PC-9 (cell line): Measurements from ENCODE around the gene DMGDH. TPM values are rescaled to one million over a fixed set of nuclear protein-coding genes. Genes with fewer than 3 reads are reported as not detected.

Source experiments
- BruUV-seq: library from RNA; stranded (reverse); fragments of 400-500 nt; replicated peaks from 2 replicates; lab custom pipeline; 2021; lab: Mats Ljungman, UMichigan
- CTCF ChIA-PET: fragments of 300-600 bp; sonication (Branson Sonifier 250); formaldehyde crosslinking; loops from one replicate; lab custom pipeline; 2022; ENCODE audit warnings: antibody characterized with exemption; lab: Charles Lee
- POLR2A ChIA-PET: fragments of 300-600 bp; sonication (Branson Sonifier 250); formaldehyde crosslinking; loops from one replicate; lab custom pipeline; 2022; ENCODE audit warnings: antibody characterized with exemption; ENCODE audit not compliant: unreplicated experiment; lab: Charles Lee
- DNase-seq, 2 experiments: peaks; one replicate each; pipeline versions ENCODE4 v3.0.0 to v3.0.0-alpha.2; 2015 to 2022; ENCODE audit warnings: mixed read lengths in 1 of 2
- H2AFZ ChIP-seq: fragments of 200-600 bp; sonication (generic); 2 replicates; pipeline ENCODE4 v1.8.1; 2017; ENCODE audit warnings: antibody characterized with exemption
- H3F3A ChIP-seq: fragments of 200-600 bp; sonication (generic); 2 replicates; pipeline ENCODE4 v1.8.1; 2017; ENCODE audit warnings: antibody characterized with exemption, mild to moderate bottlenecking, low read depth; ENCODE audit not compliant: insufficient read depth
- H3K27ac ChIP-seq: fragments of 200-600 bp; sonication (generic); 2 replicates; pipeline ENCODE4 v1.6.1; 2016; ENCODE audit warnings: mixed run types
- H3K27me3 ChIP-seq: fragments of 200-600 bp; sonication (generic); 2 replicates; pipeline ENCODE4 v1.6.1; 2016; ENCODE audit warnings: low read depth, mixed run types; ENCODE audit not compliant: insufficient read depth
- H3K36me3 ChIP-seq: fragments of 200-600 bp; sonication (generic); 2 replicates; pipeline ENCODE4 v1.6.1; 2016; ENCODE audit warnings: low read depth, mixed run types
- H3K4me1 ChIP-seq: fragments of 200-600 bp; sonication (generic); replicated peaks from 2 replicates; pipeline ENCODE4 v1.6.1; 2016; ENCODE audit warnings: mixed run types; ENCODE audit not compliant: insufficient read depth
- H3K4me2 ChIP-seq: fragments of 200-600 bp; sonication (generic); 2 replicates; pipeline ENCODE4 v1.6.1; 2017; ENCODE audit warnings: mixed run types
- H3K4me3 ChIP-seq: fragments of 200-600 bp; sonication (generic); 2 replicates; pipeline ENCODE4 v1.6.1; 2016; ENCODE audit warnings: mixed run types
- H3K79me2 ChIP-seq: fragments of 200-600 bp; sonication (generic); 2 replicates; pipeline ENCODE4 v1.6.1; 2017; ENCODE audit warnings: low read depth, mixed run types
- H3K9me2 ChIP-seq: fragments of 200-600 bp; sonication (generic); 2 replicates; pipeline ENCODE4 v1.8.1; 2017; ENCODE audit warnings: mild to moderate bottlenecking; ENCODE audit not compliant: insufficient read depth
- H3K9me3 ChIP-seq: fragments of 200-600 bp; sonication (generic); 2 replicates; pipeline ENCODE4 v1.8.1; 2016; ENCODE audit warnings: low read depth; ENCODE audit not compliant: insufficient read depth
- H4K20me1 ChIP-seq: fragments of 200-600 bp; sonication (generic); 2 replicates; pipeline ENCODE4 v1.8.1; 2017; ENCODE audit not compliant: insufficient read depth
- EZH2 ChIP-seq: fragments of 200-600 bp; sonication (generic); IDR thresholded peaks from 2 replicates; pipeline ENCODE4 v1.8.0; 2017; ENCODE audit warnings: antibody characterized with exemption, low read depth
- intact Hi-C: fragments of 100-400 bp; cut with micrococcal nuclease; formaldehyde crosslinking; loops from one replicate; pipeline ENCODE4 v1.10.0; 2022; ENCODE audit not compliant: unreplicated experiment
- total RNA-seq: library from RNA; stranded (reverse); gene quantifications from 2 replicates; pipeline ENCODE4 v1.2.3, GENCODE V29; 2021
- TF ChIP-seq, protein P1 (sequence below): fragments of 200-600 bp; sonication (generic); conservative IDR thresholded peaks from 2 replicates; pipeline ENCODE4 v1.6.1; 2017; ENCODE audit warnings: mixed run types, antibody characterized with exemption, mild to moderate bottlenecking, moderate library complexity

The DMGDH gene
- total RNA-seq, 1 experiment from 2014 or later: 8.1 TPM

DNA sequence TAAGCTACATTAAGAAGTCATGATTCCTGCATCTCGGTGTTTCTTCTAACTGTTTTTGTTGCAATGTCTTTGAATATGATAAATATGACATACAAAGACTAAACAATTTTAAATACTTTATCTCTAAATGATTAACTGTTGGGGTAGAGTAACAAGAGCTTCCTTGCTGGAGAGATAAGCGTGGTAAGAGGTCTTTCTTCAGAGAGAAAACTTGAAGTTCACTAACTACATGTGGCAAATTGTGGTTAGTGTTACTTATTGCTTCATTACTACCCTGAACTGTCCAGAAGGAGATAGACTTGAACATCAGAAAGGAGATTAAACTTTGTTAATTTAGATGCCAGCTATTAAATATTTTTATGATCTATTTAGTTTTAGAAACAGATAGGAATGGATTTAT lies 77.3 kb downstream of the DMGDH start:
- Histone ChIP-seq H3K27ac (no peak overlapping the region), H3K27me3 (no peaks in the 10 kb centered on the region), H3K4me2 (no peak overlapping the region), H4K20me1 (no peaks in the 10 kb centered on the region), H3K36me3 (no peaks in the 10 kb centered on the region), H3K9me2 (no peaks in the 10 kb centered on the region; the same call in 1 of the 2 replicates), H3K4me1 (no peaks in the 10 kb centered on the region), H3K9me3 (no peaks in the 10 kb centered on the region), H3K79me2 (no peaks in the 10 kb centered on the region), H3F3A (no peaks in the 10 kb centered on the region), H2AFZ (no peak overlapping the region), H3K4me3 (no peak overlapping the region)
- CTCF ChIA-PET: no interaction called here
- TF ChIP-seq, protein P1, sequence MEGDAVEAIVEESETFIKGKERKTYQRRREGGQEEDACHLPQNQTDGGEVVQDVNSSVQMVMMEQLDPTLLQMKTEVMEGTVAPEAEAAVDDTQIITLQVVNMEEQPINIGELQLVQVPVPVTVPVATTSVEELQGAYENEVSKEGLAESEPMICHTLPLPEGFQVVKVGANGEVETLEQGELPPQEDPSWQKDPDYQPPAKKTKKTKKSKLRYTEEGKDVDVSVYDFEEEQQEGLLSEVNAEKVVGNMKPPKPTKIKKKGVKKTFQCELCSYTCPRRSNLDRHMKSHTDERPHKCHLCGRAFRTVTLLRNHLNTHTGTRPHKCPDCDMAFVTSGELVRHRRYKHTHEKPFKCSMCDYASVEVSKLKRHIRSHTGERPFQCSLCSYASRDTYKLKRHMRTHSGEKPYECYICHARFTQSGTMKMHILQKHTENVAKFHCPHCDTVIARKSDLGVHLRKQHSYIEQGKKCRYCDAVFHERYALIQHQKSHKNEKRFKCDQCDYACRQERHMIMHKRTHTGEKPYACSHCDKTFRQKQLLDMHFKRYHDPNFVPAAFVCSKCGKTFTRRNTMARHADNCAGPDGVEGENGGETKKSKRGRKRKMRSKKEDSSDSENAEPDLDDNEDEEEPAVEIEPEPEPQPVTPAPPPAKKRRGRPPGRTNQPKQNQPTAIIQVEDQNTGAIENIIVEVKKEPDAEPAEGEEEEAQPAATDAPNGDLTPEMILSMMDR: no peak
- no peak for TF ChIP-seq EZH2
- no TSS peak for BruUV-seq
- intact Hi-C loops: no loop called here
- no peak for DNase-seq
- POLR2A ChIA-PET: no interaction called here

DNA sequence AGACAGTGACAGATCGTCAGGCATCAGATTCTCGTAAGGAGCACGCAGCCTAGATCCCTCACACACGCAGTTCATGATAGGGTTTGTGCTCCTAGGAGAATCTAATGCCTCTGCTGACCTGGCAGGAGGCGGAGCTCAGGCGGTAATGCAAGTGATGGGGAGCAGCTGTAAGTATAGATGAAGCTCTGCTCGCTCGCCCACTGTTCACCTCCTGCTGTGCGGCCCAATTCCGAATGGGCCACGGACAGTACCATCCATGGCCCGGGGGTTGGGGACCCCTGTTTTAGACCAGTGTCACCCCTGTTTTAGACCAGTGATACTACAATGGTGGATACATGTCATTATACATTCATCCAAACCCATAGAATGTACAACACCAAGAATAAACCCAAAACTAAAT lies 80.4 kb downstream of the DMGDH start:
- H2AFZ ChIP-seq: no peak overlapping the region
- H3K4me2 ChIP-seq: no peak overlapping the region
- ChIA-PET CTCF (no interaction called here), POLR2A (no interaction called here)
- no peaks in the 10 kb centered on the region for H3K9me2 ChIP-seq
- H3F3A ChIP-seq: peaks cover 14% of the 10 kb centered on the region
- H3K9me3 ChIP-seq: no peaks in the 10 kb centered on the region
- no peak overlapping the region for H3K27ac ChIP-seq
- no peak overlapping the region for H3K4me3 ChIP-seq
- TF ChIP-seq EZH2: no peak
- TF ChIP-seq, protein P1: no peak
- no peaks in the 10 kb centered on the region for H4K20me1 ChIP-seq
- no peaks in the 10 kb centered on the region for H3K36me3 ChIP-seq
- intact Hi-C loops: loop anchor here (10.0 kb wide), 1 partner anchor 344 kb away; the partner anchor contains the start of gene LHFPL2
- H3K79me2 ChIP-seq: no peaks in the 10 kb centered on the region
- H3K27me3 ChIP-seq: no peaks in the 10 kb centered on the region
- DNase-seq: no peak
- H3K4me1 ChIP-seq: peaks cover 13% of the 10 kb centered on the region
- BruUV-seq: no TSS peak

DNA sequence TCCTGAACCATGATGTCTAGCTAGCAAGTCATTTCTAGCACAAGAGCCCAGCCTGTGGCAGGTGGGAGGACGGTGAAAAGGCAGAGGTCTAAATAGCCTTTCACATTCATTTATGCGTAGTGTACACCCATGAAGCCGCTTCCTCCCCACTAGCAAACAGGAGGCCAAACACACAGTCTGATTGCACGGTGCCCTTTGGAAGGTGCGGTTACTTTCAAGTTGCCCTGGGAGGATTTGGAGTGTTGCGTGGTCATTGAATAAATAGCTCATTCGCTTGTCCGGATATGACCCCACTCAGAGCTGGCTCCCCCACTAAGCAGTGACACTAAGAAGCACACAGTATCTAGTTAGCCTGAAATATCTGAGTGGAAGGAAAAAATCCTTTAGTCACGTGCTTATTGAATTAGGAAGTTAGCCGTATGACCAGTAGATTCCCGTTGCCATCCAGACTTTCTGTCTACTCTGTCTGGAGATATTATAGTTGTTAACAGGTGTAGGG lies 83.7 kb downstream of the DMGDH start:
- CTCF ChIA-PET: no interaction called here

More for the DNA sequence above, 83.7 kb downstream of the DMGDH start:
- peaks cover 30% of the 10 kb centered on the region for H3K4me1 ChIP-seq
- no peaks in the 10 kb centered on the region for H3K9me2 ChIP-seq
- peaks cover 26% of the 10 kb centered on the region for H3F3A ChIP-seq
- H3K36me3 ChIP-seq: no peaks in the 10 kb centered on the region
- peak overlapping the region; percentile 70 for H3K4me3 ChIP-seq
- peak overlapping the region; percentile 88 for H2AFZ ChIP-seq
- intact Hi-C loops: loop anchor here (10.0 kb wide), 1 partner anchor 341 kb away; the partner anchor contains the start of gene LHFPL2
- no peak for TF ChIP-seq EZH2
- TF ChIP-seq, protein P1: no peak
- BruUV-seq: no TSS peak
- no peak overlapping the region for H3K27ac ChIP-seq
- no peaks in the 10 kb centered on the region for H4K20me1 ChIP-seq
- no peaks in the 10 kb centered on the region for H3K9me3 ChIP-seq
- peak in 1 of 2 experiments; percentile 4 for DNase-seq
- POLR2A ChIA-PET: interaction anchor here (0.6 kb wide), 2 partner anchors 830 to 1550 kb away, joined by 3 to 4 read pairs; no protein-coding TSS in a partner anchor
- H3K79me2 ChIP-seq: peaks cover 13% of the 10 kb centered on the region
- H3K4me2 ChIP-seq: peak overlapping the region; percentile 87
- no peaks in the 10 kb centered on the region for H3K27me3 ChIP-seq
